K562 (cell line): ENCODE data around the gene NT5DC2.

Experiments used
- CBX5 ChIP-seq: IDR thresholded peaks from 2 replicates; pipeline ENCODE4 v1.6.1; 2014; ENCODE audit warnings: low read depth, borderline replicate concordance
- CTCF ChIP-seq, 3 experiments: IDR thresholded peaks in 2 of 3; conservative IDR thresholded peaks in 1 of 3; 2 replicates each; pipeline ENCODE4 v1.5.1; 2011 to 2012; ENCODE audit warnings: low read length in 3 of 3, mild to moderate bottlenecking in 3 of 3, control low read depth in 2 of 3, improper control_type of control experiment in 1 of 3, inconsistent platforms in 1 of 3, low read depth in 1 of 3, mixed read lengths in 1 of 3, moderate library complexity in 1 of 3; ENCODE audit not compliant: insufficient read depth in 2 of 3
- IRF1 ChIP-seq: sonication (generic); formaldehyde crosslinking; IDR thresholded peaks from 2 replicates; pipeline ENCODE4 v1.8.0; 2022; ENCODE audit warnings: missing genetic modification reagents, mild to moderate bottlenecking, borderline replicate concordance
- MCM2 ChIP-seq: fragments of 450-650 bp; IDR thresholded peaks from 2 replicates; pipeline ENCODE4 v1.6.1; 2017; ENCODE audit warnings: low read depth, mild to moderate bottlenecking
- MYC ChIP-seq, 2 experiments: fragments of 250-450 bp in 1 of 2; sonication (Bioruptor Pico) in 1 of 2; IDR thresholded peaks; 2 replicates each; pipeline versions ENCODE4 v1.5.1 to v1.6.1; 2012 to 2021; ENCODE audit warnings: low read depth in 2 of 2, borderline replicate concordance in 1 of 2, improper control_type of control experiment in 1 of 2, low read length in 1 of 2, mild to moderate bottlenecking in 1 of 2, moderate library complexity in 1 of 2
- NFYB ChIP-seq: IDR thresholded peaks from 2 replicates; pipeline ENCODE4 v1.6.1; 2011; ENCODE audit warnings: mild to moderate bottlenecking, moderate library complexity; ENCODE audit not compliant: insufficient read length; ENCODE audit errors: extremely low read depth
- RAD21 ChIP-seq, 2 experiments: fragments of 250-450 bp in 1 of 2; fragments of 450-650 bp in 1 of 2; sonication (Bioruptor Pico) in 1 of 2; formaldehyde crosslinking in 1 of 2; IDR thresholded peaks in 1 of 2; conservative IDR thresholded peaks in 1 of 2; 2 replicates each; pipeline versions ENCODE4 v1.4.0 to v1.8.0; 2020 to 2022; ENCODE audit warnings: mild to moderate bottlenecking in 2 of 2, moderate library complexity in 1 of 2
- RAD51 ChIP-seq: fragments of 450-650 bp; IDR thresholded peaks from 2 replicates; pipeline ENCODE4 v1.7.1; 2016; ENCODE audit warnings: low read depth, mild to moderate bottlenecking, borderline replicate concordance
- TAF1 ChIP-seq: IDR thresholded peaks from 2 replicates; pipeline ENCODE4 v1.6.1; 2011; ENCODE audit warnings: mild to moderate bottlenecking, low read length, moderate library complexity; ENCODE audit not compliant: insufficient read depth, control insufficient read depth, severe bottlenecking; ENCODE audit errors: extremely low read depth
- ZNF431 ChIP-seq: sonication (generic); formaldehyde crosslinking; IDR thresholded peaks from 2 replicates; pipeline ENCODE4 v1.8.0; 2022; ENCODE audit warnings: mild to moderate bottlenecking, missing genetic modification reagents
- TF ChIP-seq, protein P1 (sequence below), 2 experiments: fragments of 450-650 bp in 1 of 2; IDR thresholded peaks; 2 replicates each; pipeline ENCODE4 v1.6.1; 2011 to 2017; ENCODE audit warnings: low read depth in 2 of 2, antibody characterized with exemption in 1 of 2, borderline replicate concordance in 1 of 2, low read length in 1 of 2, mild to moderate bottlenecking in 1 of 2, mixed read lengths in 1 of 2; ENCODE audit not compliant: control insufficient read depth in 1 of 2

DNA sequence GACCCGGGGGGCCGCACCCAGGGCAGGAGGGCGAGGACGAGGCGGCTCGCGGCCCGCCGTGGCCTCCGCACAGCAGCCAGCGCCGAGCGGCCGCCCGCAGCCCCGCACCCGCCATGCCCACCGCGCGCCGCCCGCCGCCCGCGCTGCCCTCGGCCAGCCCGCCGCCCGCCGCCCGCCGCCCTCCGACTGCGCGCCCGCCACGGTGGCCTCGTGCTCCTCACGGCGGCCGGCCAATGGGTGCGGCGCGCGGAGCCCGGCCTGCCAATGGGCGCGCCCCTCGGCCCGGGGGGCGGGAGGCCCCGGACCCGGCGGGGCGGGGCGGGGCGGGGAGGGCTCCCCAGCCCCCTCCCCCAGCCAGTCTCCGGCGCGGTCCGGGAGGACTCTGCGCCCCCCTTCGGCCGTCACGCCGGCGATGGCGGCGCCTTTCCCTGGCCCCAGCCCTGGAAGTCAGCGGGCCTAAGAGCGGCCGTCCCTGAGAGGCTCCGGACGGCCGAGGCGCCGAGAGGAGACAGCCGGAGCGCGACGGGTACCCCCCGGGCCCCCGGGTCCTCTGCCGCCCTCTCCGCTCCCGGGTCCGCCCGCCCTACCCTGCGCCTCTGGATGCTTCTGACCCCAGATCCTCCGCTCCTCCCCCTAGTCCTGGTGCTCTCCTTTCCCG lies at the start of gene NT5DC2:
- TF ChIP-seq MCM2: no peak
- TF ChIP-seq IRF1 (CRISPR knock-in tag): no peak
- TF ChIP-seq CBX5: no peak
- TF ChIP-seq NFYB: no peak
- TF ChIP-seq CTCF (IDR thresholded peaks at IDR 0.05 in 2 of 3, conservative IDR thresholded peaks at IDR 0.05 in 1 of 3; ENCODE audit: insufficient read depth in 2 of 3, low read depth in 1 of 3, low read length in 3 of 3): peak in 1 of 3 experiments; percentile 15; a peak in 1 of 6 replicates
- peak; percentile 22 for TF ChIP-seq TAF1
- TF ChIP-seq ZNF431 (CRISPR knock-in tag): no peak
- TF ChIP-seq MYC (IDR thresholded peaks at IDR 0.05; ENCODE audit: low read depth, low read length): no peak; the same call in 1 of the 2 replicates
- no peak for TF ChIP-seq MYC (CRISPR knock-in tag; IDR thresholded peaks at IDR 0.05; ENCODE audit: borderline replicate concordance, low read depth)
- no peak for TF ChIP-seq RAD21 (CRISPR knock-in tag; conservative IDR thresholded peaks at IDR 0.05 in 1 of 2, IDR thresholded peaks at IDR 0.05 in 1 of 2)
- TF ChIP-seq, protein P1, sequence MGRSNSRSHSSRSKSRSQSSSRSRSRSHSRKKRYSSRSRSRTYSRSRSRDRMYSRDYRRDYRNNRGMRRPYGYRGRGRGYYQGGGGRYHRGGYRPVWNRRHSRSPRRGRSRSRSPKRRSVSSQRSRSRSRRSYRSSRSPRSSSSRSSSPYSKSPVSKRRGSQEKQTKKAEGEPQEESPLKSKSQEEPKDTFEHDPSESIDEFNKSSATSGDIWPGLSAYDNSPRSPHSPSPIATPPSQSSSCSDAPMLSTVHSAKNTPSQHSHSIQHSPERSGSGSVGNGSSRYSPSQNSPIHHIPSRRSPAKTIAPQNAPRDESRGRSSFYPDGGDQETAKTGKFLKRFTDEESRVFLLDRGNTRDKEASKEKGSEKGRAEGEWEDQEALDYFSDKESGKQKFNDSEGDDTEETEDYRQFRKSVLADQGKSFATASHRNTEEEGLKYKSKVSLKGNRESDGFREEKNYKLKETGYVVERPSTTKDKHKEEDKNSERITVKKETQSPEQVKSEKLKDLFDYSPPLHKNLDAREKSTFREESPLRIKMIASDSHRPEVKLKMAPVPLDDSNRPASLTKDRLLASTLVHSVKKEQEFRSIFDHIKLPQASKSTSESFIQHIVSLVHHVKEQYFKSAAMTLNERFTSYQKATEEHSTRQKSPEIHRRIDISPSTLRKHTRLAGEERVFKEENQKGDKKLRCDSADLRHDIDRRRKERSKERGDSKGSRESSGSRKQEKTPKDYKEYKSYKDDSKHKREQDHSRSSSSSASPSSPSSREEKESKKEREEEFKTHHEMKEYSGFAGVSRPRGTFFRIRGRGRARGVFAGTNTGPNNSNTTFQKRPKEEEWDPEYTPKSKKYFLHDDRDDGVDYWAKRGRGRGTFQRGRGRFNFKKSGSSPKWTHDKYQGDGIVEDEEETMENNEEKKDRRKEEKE (IDR thresholded peaks at IDR 0.05; ENCODE audit: borderline replicate concordance in 1 of 2, control insufficient read depth in 1 of 2, low read depth in 2 of 2, low read length in 1 of 2): no peak
- no peak for TF ChIP-seq RAD51
